HG03097 (cell line): ENCODE results near the gene FBXW4.

Experiments
- ATAC-seq: cut with Tn5 transposase; IDR thresholded peaks from one replicate; pipeline ENCODE4 v1.9.1; 2021; ENCODE audit not compliant: unreplicated experiment, low FRiP score

The FBXW4 gene

DNA sequence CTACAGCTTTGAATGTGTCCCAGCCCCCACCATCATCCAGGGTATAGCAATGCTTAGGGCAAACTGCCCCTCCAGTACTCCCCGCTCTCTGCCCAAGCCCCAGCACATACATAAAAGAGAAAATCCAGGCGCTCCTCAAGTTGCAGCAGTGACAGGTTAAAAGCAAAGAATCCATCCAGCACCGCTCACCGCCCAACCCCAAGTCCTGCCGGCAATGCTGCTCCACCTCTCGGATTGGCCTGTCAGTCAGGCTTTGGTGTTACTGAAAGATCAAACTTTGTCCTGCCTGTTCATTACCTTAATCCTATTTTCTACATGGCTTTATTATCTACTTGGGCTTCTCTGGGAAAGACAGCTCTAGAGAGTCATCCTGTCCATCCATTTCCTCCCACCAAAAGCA lies 75.0 kb downstream of the FBXW4 start:
- ATAC-seq = no peak

DNA sequence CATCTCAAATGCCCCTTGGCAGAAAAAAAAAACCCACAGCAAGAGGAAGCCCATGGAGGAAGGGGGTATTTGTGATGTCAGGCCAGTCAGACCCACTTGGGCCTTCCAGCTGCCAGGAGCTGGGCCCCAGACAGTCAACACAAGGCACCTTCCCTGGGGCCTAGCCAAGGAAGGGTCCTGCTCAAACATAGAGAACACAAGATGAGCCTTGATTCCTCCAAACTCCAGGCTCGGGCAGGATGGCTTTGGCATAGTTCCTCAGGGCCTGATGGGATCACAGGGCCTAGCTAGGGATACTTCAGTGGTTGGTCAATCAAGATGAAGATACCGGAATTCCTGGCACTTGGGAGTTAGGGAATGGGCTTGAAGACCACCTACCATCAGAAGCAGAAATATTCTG lies 76.1 kb downstream of the FBXW4 start:
- ATAC-seq = no peak

- no peak for ATAC-seq
Observed at GRCh38 chr10:101617824-101618568, 77.0 kb downstream of the FBXW4 start.

GRCh38 chr10:101617102-101617823 lies 77.7 kb downstream of the FBXW4 start:
- ATAC-seq = no peak

DNA sequence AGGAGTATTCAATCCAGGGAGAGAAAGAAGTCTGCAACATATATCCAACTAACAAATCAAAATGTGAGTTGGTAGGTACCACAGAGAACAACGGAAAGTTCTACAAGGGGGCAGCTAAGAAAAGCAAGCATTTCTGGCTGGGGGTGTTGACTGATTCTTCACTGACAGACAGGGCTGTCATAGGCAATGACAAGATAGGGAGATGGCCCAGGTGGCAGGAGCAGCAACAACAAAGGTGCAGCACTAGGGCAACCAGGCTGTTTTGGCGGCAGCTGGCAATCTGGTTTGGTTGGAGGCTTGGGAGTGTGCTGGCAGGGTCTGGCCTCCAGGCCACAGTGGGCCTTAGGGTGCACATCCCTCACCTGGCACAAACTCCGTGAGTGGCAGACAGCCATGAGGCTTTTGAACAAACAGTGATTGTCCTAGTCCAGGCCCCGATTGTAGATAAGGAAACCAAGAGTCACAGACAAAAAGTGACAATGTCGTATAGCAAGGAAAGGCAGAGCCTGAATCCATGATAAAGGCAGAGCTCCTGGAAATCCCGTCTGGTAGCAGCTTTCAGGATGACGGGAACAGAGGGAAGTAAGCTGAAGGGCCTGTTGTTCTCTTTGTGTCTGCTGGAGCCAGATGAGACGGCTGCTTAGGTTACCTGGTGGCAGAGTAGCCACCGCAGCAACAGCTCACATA lies 78.4 kb downstream of the FBXW4 start:
- ATAC-seq = no peak

DNA sequence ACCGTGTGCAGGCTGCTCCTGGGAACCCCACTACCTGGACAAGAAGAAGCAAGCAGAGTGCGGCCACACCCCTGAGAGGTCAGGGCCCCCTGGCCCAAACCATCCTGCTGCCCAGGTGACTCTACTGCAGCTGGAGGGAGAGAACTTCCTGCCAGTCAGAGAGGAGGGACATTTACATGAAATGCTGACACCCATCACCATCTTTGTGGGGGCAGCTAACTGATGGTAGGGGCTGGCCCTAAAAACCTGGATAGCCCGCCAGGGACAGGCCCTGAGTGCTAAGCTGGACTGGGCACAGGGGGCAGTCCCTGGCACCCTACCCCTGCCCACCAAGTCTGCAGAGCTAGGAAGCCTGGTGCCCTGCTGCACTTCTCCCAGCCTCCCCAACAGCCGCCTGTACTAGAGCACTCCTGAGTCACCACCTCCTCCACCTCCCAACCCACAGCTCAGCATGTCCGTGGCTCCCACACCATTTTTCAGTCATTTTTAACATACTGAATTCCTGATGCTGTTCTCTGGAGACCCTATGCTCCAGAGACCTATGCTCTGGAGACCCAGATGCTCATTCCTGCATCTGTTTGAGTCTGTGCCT lies 79.3 kb downstream of the FBXW4 start:
- no peak for ATAC-seq

- no peak for ATAC-seq
Observed at GRCh38 chr10:101614663-101615524, 80.1 kb downstream of the FBXW4 start.

DNA sequence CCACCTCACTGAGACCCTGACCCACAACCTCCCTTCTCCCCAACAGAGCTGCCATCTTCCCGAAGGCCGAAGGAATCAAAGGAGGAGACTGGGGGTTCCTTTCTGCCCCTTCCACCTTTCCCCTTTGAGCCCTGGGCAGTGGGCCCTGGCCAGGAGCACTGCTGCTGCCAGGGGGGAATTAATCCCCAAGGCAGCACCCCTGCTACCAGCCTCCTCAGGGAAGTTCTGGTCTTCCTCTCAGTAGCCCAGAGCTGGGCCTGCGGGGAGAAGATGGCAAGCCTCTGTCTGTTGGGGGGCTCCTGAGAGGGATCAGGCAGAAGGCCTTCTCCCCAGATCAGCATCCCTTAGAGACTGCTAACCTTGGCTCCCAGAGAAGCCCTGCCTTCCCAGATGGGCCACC lies 81.3 kb downstream of the FBXW4 start:
- ATAC-seq = no peak

DNA sequence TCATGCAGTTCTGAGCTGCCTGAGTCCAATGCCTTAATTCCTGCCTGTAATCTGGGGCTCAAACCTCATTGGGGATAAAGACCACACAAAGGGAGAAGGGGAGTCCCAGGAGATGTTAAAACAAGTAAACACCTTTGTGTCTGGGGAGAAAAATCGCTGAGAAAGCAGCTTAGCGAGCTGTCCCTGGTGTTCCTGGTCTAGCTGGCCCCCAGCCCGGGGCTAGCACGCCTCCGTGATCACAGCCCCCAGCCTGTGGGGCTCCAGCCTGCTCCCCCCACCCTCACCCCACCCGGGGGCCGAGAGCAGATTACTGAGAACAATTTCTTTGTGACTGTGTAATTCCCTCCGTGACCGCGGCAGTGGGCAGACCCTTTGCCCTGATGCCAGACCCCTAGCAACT lies 82.1 kb downstream of the FBXW4 start:
- ATAC-seq = no peak

DNA sequence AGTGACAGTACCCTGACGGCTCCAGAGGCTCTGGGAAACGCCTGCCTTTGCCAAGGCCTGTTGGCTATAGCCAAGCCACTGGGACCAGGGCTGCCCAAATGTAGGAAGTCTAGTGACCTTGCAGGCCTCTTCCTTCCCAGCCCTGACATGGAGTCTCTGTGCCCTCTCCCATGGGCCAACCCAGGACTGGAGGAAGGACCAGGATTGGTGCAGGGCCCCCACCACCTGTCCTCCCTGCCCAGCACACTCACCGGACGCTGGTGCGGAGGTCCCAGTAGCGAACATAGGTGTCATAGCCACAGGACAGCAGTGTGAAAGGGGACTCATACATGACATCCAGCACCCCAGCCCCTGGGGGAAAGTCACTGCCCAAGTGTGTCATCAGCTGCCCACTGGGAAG lies 82.9 kb downstream of the FBXW4 start:
- ATAC-seq = no peak

DNA sequence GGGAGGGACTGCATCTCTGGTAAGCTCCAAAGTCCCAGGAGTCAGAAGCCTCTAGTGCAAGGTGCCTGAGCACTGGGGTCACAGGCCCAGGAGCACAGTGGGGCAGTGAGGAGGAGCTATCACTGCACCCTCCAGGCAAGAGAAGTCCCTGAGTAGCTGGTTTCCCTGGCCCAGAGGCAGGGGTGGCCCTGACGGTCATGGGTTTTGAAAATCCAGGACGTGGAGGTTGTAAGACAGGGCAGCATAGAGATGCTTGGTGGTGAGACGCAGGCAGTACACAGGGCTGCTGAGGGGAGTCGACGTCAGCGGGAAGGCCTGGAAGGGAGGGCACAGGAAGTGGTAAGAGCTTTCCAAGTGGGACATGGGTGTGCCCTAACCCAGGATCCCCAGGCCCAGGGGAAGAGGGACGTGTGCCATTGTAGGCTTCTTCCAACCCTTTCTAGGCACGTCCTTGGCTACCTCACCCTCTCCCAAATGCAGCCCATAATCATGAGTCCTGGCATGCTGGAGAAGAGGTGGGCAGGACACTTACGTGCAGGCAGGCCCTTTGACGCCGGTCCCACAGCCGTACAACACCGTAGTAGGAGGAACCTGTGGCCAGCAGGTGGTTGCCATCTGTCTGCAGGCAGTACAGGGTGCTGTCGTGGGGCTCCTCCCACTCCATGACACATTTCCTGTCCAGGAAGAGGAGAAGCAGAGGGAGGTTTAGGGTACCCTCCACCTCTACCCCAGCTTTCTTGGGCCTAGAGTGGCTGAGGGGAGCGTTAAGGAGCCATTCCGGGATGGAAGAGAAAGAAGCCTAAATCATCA lies 83.7 kb downstream of the FBXW4 start:
- no peak for ATAC-seq

DNA sequence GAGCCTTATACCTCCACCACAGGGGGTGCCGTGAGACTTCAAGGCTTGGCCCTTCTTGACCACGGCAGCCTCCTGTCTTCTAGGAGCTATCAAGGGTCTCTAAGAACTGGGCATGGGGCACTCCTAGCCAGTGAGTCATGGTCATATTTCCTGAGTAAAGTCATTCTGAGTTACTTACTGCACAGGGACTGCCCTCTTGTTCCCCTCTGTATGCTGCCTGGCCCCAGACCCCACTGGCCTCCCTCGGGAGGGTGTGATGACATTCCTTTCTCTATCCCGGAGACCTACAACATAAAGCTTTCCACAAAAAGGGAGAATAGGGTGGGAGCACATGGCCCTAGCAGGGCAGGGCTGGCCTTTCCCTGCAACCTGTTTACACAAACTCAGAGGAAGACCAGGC lies 85.5 kb downstream of the FBXW4 start:
- ATAC-seq = no peak

GRCh38 chr10:101607124-101607523 lies 87.8 kb downstream of the FBXW4 start:
- ATAC-seq = no peak

GRCh38 chr10:101602761-101603398 lies 92.1 kb downstream of the FBXW4 start:
- ATAC-seq = no peak

DNA sequence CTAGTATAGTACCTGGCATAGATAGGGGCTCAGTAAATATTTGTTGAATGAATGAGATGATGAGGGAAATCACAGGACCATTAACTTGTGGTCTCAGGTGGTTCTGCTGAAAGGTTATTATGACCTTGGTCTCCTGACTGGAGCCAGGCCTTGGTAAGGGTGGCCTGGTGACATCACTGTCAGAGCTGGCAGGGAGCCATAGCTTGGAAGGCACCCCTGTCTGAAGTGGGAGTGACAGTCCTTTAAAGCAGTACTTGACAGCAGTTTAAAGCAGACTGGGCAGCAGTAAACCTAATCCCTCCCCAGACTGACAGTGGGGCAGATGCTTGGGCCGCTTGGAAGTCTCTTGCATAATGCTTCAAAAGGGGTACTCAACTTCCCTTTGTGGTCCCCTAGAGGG lies 93.4 kb downstream of the FBXW4 start:
- no peak for ATAC-seq

DNA sequence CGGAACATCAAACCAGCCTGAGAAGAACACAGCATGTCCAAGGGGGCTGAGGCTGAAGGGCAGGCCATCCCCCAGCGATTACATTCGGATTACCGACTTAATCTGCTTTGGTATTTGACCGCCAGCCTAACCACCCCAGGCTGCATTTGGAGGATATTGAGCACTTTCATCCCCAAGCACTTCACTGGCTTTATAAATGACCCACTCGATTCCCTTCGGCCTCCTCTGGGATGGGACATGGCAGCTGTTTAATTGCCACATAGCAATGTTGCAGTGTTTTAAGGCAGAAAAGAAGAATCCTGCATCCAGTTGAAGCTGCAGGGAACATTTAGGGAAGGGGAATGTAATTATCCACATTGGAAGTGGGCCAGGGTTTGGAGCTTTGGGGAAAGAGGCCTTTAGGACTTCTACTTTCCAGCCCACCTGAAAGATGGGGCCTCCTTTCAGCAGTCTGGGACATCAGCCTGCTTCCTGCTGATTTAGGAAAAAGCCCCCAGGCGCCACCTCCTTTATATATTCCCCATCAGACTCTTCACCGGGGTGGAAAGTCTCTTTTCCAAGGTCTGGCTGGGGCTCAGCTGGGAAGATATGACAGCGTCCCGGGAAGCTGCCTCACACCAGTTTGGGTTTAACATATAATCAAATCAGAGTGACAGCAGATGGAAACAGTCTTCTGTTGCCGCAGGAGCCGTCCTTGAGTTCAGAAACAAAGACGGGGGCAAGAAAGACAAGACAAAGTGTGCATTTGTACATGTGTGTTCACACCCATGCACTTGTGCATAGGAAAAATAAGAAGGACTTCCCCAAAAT lies 97.7 kb downstream of the FBXW4 start:
- no peak for ATAC-seq

DNA sequence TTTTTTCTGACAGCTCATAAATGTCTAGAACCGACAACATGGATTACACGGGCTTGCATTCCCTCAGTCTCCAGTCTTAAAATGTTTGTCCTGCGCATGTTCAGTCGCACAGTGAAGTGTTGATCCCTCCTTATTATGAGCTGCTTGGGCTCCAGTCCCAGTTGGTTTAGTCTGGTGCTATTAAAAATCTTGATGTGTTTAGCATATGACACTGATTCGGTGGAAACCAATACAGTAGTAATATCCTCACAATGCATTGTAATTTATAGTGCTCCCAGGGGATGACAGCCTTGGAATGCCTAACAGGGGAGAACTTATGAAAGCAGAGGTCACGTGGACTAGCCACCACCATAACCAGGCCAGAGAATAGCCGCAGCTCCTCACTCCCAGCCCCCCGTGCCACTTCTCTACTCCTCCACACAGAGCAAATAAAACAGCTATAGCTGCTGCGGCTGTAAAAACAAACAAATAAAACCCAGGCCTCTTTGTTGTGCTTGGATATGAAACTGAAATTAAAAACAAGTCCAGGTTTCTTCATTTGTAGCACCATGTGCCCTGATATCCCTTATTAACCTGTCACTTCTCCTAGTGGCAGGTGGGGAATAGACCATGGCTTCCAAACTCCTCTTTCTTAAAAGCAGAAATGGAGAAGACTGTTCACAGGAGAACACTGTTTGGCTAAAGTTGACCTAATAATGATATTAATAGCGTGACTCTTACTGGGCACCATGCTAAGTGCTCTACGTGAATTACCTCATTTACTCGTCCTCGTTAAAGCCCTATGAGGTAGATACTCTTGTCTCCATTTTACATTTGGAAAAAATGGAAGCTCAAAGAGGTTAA lies 99.2 kb downstream of the FBXW4 start:
- no peak for ATAC-seq
